COLO668 (cell line): ENCODE data around the gene PDE4B.
"Not testable (repeated sequence)": the region's sequence is repeated elsewhere in the genome, so short reads cannot be mapped to it uniquely, and the experiment has no call there.

Experiments used
- DNase-seq: peaks from one replicate; lab custom pipeline; 2025; ENCODE audit not compliant: unreplicated experiment; lab: John Stamatoyannopoulos, UW

The PDE4B gene

DNA sequence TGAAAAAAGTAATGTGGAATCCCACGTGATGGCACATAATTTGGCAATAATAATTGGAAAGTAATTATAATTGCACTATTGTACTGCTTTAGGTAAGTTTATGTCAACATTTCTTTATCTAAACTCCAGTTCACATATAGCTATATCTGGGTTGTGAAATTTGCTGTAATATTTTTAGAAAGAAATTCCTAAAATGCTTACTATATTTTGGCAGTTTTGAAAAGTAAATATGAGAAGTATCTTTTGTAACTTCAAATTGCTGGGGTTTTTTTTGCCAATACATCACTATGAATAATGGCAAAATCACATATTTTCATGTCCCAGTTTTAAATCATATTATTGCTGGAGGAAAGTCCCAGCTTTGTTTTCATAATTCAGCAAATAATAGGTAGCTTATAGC, 197.5 kb downstream of the PDE4B start:
- DNase-seq = no peak

- DNase-seq = no peak
Observed at GRCh38 chr1:65991694-65992093, 199.0 kb downstream of the PDE4B start.

DNA sequence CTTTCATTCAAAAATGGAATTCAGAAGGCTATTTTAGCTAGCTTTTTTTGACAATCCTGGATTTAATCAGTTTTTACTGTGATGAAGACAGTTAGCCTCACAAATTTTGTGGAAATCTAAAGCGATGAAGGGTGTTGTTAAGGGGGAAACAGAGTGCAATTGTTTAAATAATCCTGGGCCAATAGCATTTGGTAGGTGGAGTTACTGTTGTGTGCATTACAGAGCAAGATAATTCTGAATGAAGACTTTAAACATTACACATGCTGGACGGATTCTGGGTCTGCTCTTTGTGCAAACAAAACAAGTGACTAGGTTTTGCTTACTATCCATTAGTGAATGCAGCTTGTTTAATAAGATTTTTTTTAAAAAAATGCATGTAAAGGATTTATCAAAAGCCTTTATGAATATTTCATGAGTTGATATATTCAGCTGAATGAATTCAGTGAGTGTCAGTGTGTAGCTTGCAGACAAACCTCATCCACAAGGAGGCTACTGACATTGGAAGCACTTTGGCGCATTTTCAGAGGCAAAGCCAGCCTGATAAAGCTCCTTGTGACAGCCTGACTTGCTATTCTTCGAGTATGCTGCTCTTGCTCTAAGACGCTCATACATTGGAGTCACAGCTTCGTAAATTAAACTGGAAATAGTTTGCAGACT, 199.6 kb downstream of the PDE4B start:
- DNase-seq = no peak

GRCh38 chr1:65992831-65993271, 200.2 kb downstream of the PDE4B start:
- DNase-seq = no peak

GRCh38 chr1:65994223-65994622, 201.5 kb downstream of the PDE4B start:
- no peak for DNase-seq

GRCh38 chr1:65995336-65995735, 202.6 kb downstream of the PDE4B start:
- DNase-seq = no peak

GRCh38 chr1:65995928-65996327, 203.2 kb downstream of the PDE4B start:
- no peak for DNase-seq

DNA sequence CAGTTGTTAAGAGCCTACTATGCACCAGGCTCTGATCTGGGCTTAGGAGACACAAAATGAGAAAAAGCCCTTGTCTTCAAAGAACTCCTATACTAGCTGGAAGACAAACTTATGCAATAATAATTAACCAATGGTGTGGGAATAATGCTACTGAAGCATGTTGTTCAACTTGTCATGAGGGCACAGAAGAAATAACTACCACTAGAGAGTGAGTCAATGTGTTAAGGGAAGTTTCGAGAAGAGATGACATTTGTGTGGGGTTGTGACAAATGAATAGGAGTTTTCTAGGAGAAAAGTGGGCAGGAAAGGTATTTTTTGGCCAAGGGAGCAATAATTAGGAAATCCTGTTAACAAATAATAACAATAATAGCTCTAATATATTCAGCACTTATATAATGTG, 205.0 kb downstream of the PDE4B start:
- DNase-seq = no peak

DNA sequence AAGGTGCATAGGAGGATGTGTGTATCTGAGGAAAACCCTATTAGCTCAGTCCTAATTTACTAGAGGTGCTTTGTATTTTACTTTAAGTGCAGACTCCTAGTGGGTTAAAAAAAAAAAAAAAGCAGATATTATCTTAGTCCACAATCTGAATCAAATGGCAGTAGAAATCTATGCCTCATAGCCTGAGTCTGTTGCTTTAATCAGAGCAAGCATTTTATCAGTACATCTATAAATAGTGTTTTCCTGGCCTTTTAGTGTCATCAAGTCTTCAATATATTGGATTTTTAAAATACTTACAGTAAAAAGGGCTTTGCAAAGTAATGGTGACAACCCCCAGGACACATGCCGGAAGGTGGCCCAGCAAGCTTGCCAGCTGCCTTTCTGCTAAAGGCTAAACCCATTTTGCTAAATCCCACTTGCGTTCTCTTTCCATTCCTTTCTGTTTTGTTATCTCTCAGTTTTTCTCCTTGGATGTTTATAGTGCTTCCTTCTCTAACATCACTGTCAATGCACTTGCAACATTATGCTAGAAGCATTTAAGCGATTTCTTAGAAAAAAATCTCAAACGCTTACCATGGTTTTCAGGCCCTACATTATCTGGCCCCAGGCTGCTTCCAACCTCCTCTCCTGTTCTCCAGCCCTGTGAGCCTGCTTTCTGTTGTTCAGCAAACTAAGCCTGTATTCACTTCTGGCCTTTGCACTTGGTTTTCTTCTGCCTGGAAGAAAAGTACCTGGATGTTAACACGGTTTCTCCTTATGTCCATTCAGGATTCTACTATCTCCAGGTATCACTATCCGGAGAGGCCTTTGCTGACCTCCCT, 206.3 kb downstream of the PDE4B start:
- no peak for DNase-seq

GRCh38 chr1:66000033-66000637, 207.4 kb downstream of the PDE4B start:
- no peak for DNase-seq

- no peak for DNase-seq
Observed at GRCh38 chr1:66003690-66004089, 211.0 kb downstream of the PDE4B start.

DNA sequence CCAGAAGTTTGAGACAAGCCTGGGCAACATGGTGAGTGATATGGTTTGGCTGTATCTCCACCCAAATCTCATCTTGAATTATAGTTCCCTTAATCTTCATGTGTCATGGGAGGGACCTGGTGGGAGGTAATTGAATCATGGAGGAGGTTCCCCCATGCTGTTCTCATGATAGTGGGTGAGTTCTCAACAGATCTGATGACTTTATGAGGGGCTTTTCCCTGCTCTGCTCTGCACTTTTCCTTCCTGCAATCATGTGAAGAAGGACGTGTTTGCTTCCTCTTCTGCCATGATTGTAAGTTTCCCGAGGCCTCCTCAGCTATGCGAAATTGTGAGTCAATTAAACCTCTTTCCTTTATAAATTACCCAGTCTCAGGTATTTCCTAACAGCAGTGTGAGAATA, 213.8 kb downstream of the PDE4B start:
- not testable (repeated sequence) for DNase-seq

DNA sequence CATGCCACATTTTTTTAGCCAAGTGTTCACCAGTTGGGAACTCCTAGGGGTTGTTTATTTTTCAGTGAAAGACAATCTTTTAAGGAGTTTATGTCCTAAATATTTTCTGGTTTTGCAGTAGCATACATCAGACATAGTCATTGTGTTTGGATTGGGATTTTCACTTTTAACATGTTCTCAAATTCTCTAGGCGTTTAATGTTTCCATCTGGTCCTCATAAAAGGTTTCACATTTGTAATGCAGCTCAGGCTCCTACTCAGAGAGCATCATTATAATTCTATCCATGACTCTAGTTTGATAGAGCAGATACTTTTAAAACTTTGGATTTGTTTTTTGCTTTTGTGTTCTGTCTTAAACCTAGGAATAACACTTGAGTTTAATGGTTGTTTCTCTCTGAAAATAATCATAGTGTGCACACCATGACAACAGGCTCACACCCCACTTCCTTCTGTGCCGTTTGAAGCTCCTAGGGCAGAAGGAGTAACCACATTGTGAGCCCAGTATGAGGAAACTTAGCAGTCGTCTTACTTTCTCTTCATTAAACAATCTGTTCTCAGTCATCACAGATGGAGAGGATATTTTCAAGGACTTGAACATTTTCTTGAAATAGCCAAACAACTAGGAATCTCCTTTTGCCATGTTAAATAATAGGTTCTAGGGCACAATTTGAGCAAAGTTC, 219.6 kb downstream of the PDE4B start:
- no peak for DNase-seq

DNA sequence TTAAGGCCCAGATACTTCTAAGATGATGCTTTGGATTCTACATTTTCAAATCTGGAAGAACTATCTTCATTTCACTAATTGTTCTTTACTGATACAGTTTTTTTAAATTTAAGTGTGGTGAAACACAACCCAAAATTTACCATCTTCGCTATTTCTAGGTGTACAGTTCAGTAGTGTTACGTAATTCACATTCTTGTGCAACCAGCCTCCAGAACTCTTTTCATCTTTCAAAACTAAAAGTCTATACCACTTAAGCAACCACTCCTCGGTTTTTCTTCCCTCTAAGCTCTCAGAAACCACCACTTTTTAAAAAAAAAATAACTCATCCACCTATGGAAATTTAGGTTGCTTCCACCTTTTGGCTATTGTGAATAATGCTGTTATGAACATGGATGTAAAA, 220.7 kb downstream of the PDE4B start:
- DNase-seq = no peak

- no peak for DNase-seq
Observed at GRCh38 chr1:66022904-66023620, 230.4 kb downstream of the PDE4B start.

DNA sequence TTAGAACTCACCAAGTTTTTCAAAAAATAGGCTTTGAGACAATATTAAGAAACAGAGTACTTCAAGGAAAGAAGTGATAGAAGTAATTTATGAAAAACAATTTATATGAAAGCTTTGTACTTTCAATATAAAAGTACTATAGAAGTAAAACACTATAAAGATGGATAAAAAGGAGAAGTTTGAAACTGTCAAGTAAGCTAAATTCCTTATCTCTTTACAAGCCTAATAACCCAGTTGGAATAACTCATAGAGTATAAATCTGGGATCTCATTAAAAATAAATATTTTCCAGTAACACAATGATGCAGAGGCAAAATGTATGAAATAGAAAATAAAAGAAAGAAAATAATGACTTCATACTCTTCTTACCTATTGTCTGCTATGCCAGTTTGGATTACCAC, 232.5 kb downstream of the PDE4B start:
- no peak for DNase-seq

DNA sequence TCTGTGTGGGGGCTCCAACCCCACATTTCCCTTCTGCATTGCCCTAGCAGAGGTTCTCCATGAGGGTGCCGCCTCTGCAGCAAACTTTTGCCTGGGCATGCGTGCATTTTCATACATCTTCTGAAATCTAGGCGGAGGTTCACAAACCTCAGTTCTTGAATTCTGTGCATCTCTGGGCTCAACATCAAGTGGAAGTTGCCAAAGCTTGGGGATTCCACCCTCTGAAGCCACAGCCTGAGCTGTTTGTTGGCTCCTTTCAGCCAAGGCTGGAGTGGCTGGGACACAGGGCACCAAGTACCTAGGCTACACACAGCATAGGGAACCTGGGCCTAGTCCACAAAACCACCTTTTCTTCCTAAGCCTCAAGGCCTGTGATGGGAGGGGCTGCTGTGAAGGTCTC, 235.3 kb downstream of the PDE4B start:
- DNase-seq = no peak

- no peak for DNase-seq
Observed at GRCh38 chr1:66033781-66034180, 241.1 kb downstream of the PDE4B start.

DNA sequence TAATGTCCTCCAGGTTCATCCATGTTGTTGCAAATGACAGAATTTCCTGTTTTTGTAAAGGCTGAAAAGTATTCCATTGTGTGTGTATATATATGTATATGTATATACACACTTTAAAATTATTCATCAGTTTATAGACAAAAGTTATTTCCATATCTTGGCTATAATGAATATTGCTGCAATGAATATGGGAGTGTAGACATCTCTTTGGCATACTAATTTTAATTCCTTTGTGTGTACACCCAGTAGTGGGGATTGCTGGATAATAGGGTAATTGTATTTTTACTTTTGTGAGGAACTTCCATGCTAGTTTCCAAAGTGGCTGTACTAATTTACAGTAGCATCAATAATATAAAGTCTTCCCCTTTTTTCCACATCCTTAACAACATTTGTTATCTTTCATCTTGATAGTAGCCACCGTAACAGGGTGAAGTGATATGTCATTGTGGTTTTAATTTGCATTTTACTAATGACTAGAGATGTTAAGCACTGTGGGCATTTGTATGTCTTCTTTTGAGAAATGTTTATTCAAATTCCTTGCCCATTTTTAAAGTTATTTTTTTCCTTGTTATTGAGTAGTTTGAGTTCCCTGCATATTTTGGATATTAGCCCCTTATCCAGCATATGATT, 243.0 kb downstream of the PDE4B start:
- DNase-seq = no peak

GRCh38 chr1:66041654-66042053, 249.0 kb downstream of the PDE4B start:
- DNase-seq = no peak

DNA sequence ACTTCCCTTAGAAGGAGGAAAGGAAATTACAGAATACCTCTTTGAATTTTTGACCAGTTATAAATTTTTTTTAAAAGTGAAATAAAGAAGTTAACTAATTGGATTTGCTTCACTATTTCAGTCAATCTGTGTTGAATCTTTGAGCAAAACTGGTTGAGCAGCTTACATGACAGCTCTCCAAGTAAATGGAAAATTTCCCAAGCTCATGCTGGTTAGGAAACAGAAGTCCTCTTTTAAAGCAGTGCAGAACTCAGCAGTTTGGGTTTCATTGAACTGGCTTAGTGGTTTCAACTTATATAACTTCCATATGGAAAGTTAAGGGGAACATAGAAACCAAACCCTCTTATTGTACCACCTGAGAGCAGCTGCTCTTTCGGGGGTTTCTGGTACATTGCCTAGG, 250.5 kb downstream of the PDE4B start:
- DNase-seq = no peak
